Stimulated activated CD4-positive, alpha-beta T cell treated with anti-CD3 and anti-CD28 coated beads, Interleukin-1b, Interleukin-23, amount 100 ng/mL, for 24 hours (primary cell): ENCODE measurements around the gene FGF4.
"Not testable (repeated sequence)": the region's sequence is repeated elsewhere in the genome, so short reads cannot be mapped to it uniquely, and the experiment has no call there.

ENCODE experiments used
- DNase-seq, 4 experiments: peaks; one replicate each; pipeline ENCODE4 v3.0.0-alpha.2; 2020; ENCODE audit warnings: low read depth in 4 of 4, low spot score in 1 of 4

The FGF4 gene

GRCh38 chr11:69773626-69774353 is 1.4 kb downstream of the FGF4 start:
- no peak for DNase-seq

DNA sequence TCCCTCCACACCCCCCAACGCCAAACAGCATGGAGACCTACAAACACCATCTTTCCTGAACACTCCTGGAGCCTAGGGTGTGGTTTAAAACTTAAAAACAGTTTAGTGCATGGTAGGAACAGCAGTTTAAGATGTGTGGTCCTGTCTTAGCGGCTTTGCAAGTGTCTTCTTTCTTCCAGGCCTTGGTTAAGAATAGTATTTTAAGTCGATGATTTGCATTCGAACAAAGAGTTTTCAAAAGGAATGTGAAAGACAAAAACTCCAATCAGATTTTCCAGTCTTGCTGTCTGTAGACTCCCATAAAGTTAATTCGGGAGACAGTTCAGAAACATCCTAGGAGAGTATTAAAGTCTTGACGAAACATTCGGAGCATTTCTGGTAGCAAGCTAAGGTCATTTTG is 3.7 kb downstream of the FGF4 start:
- DNase-seq: no peak

DNA sequence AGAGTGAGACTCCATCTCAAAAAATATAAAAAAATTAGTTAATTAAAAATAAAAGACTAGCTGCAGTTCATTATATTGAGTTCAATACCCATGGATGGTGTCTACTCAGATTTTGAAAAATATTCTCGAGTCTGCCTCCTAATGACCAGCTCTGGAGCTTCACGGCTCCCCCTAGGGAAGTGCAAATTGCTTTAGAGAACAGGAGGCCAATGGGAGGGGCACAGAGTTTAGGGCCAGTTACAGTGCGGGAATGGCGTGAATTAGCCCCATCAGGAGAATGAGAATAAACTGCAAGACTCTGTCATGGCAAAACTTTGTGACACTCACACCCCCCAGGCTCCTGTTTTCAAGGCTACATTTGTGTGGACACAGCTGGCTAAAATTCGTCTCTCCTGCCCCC is 4.6 kb downstream of the FGF4 start:
- no peak for DNase-seq

DNA sequence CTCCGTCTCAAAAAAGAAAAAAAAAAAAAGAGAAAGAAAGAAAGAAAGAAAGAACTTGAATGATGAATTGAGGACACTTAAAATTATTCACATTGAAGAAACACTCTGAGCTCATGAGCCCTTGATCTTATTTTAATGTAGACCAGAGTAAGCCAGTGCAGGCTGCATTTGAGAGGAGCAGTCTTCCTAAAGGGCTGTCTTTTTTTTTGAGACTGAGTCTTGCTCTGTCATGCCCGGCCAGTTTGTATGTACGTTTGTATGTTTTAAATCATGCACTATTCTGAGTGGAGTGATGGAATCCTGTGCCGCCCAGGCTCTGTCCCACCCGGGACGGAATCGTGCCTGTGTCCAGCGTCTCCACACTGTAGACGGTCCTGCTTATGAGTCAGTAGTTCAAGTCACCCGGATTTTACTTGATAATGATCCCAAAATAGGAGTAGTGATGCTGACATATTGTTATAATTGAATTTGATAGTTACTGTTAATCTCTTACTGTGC is 9.6 kb downstream of the FGF4 start:
- DNase-seq: no peak

DNA sequence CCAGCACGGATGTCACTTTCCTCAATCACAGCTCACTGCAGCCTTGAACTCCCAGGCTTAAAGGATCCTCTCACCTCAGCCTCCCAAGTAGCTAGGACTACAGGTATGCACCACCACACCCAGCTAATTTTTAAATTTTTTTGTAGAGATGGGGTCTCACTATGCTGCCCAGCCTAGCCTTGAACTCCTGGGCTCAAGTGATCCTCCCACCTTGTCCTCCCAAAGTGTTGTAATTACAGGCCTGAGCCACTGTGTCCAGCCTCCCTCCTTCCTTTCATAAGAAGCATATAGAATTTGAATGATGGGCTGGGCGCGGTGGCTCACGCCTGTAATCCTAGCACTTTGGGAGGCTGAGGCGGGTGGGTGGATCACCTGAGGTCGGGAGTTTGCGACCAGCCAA is 10.2 kb downstream of the FGF4 start:
- not testable (repeated sequence) for DNase-seq

DNA sequence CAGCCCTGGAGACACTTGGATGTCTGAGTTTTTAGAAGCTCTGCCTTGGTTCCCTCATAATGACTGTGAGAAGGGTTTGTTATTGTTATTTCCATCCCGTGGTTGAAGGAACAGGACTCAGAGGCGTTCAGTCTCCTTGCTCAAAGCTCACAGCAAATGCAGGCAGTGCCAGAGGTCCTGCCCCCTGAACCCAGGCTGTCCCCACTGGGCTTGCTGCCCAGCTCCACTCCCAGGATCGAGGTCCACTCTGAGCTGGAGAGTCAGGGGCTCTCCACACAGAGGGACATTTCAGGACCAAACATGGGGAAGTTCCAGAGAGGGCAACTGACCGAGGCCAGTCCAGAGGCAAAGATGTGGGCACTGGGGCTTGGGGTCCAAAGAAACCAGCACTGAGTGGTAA is 14.8 kb downstream of the FGF4 start:
- DNase-seq: no peak

GRCh38 chr11:69752890-69753289 is 22.3 kb downstream of the FGF4 start:
- no peak for DNase-seq

DNA sequence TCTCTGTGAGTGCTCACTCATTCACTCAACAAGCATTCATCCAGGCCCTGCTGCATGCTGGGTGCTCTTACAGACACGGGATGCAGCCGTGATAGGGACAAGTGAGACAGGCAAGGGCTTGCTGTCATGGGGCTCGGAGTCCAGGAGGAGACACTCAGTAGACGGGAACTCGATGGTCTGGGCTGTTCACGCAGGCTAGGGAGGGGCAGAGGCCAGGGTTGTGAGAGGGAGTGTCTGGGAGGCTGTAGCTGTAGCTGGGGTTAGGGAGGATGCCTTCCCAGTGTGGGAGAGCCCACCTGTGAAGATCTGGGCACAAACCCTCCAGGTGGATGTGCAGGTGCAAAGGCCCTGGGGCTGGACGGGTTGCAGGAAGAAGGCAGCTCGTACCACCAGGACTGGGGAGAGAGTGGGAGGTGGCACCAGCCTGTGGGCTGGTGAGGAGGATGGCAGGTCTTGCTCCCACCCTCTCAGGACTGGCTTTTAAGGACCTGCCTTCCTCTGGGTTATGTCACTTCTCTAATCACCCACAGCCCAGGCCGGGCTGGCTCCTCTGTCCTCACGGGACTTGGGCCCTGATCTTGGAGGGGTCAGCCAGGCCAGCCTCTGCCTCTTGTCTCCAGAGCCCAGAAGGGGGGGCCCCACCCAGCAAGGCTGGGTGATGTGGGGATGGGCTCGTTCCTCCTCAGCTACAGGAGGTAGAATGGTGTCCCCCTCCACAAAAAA is 24.1 kb downstream of the FGF4 start:
- no peak for DNase-seq

DNA sequence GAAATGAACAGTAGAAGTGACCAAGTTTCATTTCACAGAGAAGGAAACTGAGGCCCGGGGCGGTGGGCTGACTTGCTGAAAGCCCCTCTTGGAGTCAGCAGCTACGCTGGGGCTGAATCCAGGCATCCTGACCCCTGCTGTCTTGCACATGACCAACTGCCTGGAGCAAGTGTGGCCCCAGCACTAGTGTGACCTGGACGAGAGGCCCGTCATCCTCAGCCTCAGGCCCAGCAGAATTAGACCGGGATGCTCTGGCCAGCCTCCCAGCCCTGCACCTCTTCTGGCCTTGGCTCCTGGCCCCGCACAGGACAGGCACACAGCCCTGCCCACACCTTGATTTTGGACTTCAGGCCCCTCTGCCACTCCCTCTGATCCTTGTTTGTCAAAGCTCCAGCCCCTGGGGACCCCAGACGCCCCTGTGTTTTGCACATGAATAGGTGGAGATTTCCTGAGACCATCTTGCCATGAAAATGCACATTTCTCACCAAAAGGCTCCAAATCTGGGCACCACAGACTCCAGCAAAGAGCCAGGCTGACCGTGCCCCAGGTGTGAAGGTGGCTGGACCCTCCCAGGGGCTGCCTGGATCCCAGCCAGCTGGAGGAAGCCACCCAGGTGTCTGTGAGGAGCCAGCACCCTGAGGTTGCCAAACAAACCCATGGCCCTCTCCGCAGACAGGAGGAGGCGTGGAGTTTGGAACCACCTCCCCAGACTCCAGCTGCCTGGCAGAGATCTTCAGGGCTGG is 24.9 kb downstream of the FGF4 start:
- no peak for DNase-seq

DNA sequence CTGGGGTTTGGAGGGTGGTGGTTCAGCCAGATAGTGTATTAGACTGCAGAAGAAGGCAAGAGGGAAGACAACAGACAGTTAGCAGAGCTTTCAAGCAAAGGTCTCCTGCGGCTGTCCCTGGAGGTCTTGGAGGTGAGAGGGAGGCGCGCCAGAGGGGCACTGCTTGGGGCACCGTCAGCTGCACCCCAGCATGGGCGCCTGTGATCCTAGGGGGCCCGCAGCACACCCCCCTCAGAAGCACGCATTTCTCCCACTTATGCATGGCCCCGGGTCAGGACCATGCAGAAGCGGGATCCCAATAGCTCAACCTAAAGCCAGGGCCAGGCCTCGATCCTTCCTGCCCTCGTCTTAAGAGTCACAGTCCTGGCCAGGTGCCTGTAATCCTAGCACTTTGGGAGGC is 26.5 kb downstream of the FGF4 start:
- DNase-seq: no peak

DNA sequence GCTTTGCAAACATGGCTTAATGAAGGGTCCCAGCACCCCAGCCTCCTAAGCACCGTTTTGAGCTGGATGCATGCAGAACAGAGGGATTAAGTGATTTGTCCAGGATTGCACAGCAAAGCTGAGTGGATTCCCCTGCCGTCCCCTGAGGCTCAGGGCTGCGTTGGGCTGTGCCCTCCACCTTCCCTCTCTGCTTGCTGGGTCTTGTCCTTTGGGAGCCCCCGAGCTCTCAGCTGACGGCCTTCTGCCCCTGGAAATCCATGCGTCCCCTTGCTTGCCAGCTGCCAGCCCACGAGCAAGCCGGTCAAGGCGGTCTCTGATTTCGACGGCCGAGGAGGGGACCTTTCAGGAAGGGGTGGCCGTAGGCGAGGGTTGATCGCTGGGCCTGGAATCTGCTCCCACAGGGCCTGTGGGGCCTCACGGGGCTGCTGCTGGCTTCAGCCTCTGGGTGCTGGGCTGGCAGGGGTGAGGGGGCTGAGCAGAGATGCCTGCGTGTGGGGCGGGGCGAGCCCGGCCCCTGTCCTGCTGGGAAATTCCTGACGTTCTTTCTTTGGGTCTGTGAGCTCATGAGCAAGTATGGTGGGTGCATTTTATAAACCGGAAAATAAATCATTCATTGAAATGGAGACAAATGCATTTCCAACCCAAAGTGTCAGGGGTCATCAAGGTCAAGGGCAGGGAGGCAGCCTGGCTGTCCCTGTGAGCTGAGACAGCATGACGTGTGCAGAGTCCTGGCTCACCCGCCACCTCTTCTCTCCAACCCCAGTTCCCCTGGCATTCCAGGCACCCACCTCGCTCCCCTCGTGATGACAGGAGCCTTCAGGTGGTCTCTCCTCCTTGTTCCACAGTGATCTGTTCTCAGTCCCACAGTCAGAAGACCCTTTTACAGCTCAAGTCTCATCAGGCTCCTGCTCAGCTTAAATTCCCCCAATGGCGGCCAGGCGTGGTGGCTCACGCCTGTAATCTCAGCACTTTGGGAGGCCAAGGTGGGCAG is 28.1 kb downstream of the FGF4 start:
- no peak for DNase-seq

- DNase-seq: no peak
Observed at GRCh38 chr11:69746140-69746539, 29.0 kb downstream of the FGF4 start.

DNA sequence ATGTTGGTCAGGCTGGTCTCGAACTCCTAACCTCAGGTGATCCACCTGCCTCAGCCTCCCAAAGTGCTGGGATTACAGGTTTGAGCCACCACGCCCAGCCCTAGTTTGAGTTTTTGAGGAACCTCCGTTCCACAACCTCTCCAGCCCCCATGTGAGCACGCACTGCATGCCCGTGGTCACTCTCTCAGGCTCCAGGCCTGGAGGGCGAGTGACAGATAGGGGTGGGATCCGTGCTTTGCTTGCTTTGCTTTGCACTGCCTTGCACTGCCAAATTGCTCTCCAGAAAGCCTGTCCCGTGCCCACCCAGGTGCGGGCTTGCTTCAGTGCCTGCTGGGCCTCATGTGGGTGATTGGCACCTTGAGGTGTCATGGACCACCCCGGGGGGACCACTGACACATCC is 29.9 kb downstream of the FGF4 start:
- DNase-seq: no peak

GRCh38 chr11:69744435-69744834 is 30.7 kb downstream of the FGF4 start:
- DNase-seq: no peak

DNA sequence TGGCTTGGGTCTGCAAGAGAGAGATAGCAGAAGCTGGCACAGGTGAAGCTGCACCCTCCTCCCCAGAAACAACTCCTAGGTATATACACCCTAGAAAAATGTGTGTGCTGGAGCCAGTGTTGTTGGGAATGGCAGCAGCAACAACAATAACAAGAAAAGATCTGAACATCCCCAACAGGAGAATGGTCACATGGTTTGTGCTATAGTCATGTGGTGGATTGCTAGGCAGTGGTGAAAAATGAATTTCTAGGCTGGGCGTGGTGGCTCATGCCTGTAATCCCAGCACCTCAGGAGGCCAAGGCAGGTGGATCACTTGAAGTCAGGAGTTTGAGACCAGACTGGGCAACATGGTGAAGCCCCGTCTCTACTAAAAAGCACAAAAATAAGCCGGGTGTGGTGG is 40.3 kb downstream of the FGF4 start:
- DNase-seq: no peak

DNA sequence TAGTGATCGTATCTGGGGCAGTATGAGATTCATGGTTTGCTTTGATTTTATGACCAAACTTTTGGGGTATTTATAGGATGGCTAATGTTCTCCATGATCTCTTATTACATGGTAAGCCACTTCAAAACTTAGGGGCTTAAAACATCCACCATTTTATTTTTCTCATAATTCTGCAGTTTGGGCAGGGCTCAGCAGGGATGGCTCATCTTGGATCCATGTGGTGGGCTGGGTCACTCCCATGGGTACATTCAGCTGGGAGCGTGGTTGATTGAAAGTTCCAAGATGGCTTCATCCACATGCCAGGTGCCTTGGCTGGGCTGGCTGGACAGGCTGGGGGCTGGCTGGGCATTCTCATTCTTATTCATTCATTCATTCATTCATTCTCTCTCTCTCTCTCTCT is 40.8 kb downstream of the FGF4 start:
- no peak for DNase-seq

DNA sequence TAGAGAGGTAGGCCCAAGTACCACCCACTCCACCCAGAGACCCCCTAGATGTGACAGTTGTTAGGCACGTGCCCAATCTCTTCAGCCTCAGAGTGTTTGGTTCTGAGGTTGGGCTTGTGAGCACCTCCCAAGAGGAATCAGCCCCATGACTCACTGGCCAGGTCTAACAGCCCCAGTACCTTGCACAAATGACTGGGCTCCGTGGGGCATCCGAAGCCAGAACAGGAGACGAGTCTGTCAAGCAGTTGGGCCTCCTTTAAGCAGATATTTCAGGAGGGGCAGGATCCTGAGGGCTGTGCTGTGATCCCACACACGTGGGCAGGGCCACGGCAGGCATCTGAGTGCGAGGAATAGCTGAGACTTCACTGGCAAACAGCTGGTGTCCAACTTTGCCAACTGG is 42.2 kb downstream of the FGF4 start:
- no peak for DNase-seq

- DNase-seq: no peak
Observed at GRCh38 chr11:69731110-69731509, 44.0 kb downstream of the FGF4 start.

- DNase-seq: no peak
Observed at GRCh38 chr11:69730500-69730899, 44.6 kb downstream of the FGF4 start.

- no peak for DNase-seq
Observed at GRCh38 chr11:69729252-69729651, 45.9 kb downstream of the FGF4 start.

GRCh38 chr11:69727266-69727665 is 47.9 kb downstream of the FGF4 start:
- no peak for DNase-seq
